GM18499 (cell line): ENCODE results near the gene ZBTB5.
"Not testable (repeated sequence)": the region's sequence is repeated elsewhere in the genome, so short reads cannot be mapped to it uniquely, and the experiment has no call there.

Source experiments
- ATAC-seq: cut with Tn5 transposase; IDR thresholded peaks from one replicate; pipeline ENCODE4 v1.9.1; 2021; ENCODE audit warnings: moderate number of reproducible peaks; ENCODE audit not compliant: insufficient read depth, unreplicated experiment

Gene ZBTB5

GRCh38 chr9:37465249-37466036, at the start of gene ZBTB5:
Gene ZBTB5 (minus strand): TSS chr9:37465450. CDS start chr9:37442551, 22,899 bp downstream.
- ATAC-seq, result peak; percentile 76

- ATAC-seq, result no peak
Observed at GRCh38 chr9:37514999-37515398, 49.7 kb upstream of the ZBTB5 start.

GRCh38 chr9:37514415-37514814, 49.2 kb upstream of the ZBTB5 start:
- ATAC-seq, result not testable (repeated sequence)

GRCh38 chr9:37512437-37512836, 47.2 kb upstream of the ZBTB5 start:
- ATAC-seq, result no peak

GRCh38 chr9:37511016-37512010, 46.1 kb upstream of the ZBTB5 start:
- no peak for ATAC-seq

- not testable (repeated sequence) for ATAC-seq
Observed at GRCh38 chr9:37510053-37510452, 44.8 kb upstream of the ZBTB5 start.

- ATAC-seq, result no peak
Observed at GRCh38 chr9:37509536-37509935, 44.3 kb upstream of the ZBTB5 start.

- ATAC-seq, result no peak
Observed at GRCh38 chr9:37508834-37509206, 43.6 kb upstream of the ZBTB5 start.

- no peak for ATAC-seq
Observed at GRCh38 chr9:37508135-37508833, 43.0 kb upstream of the ZBTB5 start.

- no peak for ATAC-seq
Observed at GRCh38 chr9:37507566-37508134, 42.4 kb upstream of the ZBTB5 start.

- no peak for ATAC-seq
Observed at GRCh38 chr9:37504605-37505004, 39.4 kb upstream of the ZBTB5 start.

GRCh38 chr9:37503736-37504135, 38.5 kb upstream of the ZBTB5 start:
- ATAC-seq, result no peak

GRCh38 chr9:37501957-37502596, 36.8 kb upstream of the ZBTB5 start:
- ATAC-seq, result no peak

- ATAC-seq, result no peak
Observed at GRCh38 chr9:37499297-37499696, 34.0 kb upstream of the ZBTB5 start.

GRCh38 chr9:37498457-37498856, 33.2 kb upstream of the ZBTB5 start:
- no peak for ATAC-seq

GRCh38 chr9:37497320-37497719, 32.1 kb upstream of the ZBTB5 start:
- no peak for ATAC-seq

GRCh38 chr9:37496020-37496419, 30.8 kb upstream of the ZBTB5 start:
- ATAC-seq, result no peak

- ATAC-seq, result no peak
Observed at GRCh38 chr9:37495571-37495970, 30.3 kb upstream of the ZBTB5 start.

GRCh38 chr9:37491939-37492338, 26.7 kb upstream of the ZBTB5 start:
- no peak for ATAC-seq
